ENCODE results near the gene GRAMD4.

The GRAMD4 gene

DNA sequence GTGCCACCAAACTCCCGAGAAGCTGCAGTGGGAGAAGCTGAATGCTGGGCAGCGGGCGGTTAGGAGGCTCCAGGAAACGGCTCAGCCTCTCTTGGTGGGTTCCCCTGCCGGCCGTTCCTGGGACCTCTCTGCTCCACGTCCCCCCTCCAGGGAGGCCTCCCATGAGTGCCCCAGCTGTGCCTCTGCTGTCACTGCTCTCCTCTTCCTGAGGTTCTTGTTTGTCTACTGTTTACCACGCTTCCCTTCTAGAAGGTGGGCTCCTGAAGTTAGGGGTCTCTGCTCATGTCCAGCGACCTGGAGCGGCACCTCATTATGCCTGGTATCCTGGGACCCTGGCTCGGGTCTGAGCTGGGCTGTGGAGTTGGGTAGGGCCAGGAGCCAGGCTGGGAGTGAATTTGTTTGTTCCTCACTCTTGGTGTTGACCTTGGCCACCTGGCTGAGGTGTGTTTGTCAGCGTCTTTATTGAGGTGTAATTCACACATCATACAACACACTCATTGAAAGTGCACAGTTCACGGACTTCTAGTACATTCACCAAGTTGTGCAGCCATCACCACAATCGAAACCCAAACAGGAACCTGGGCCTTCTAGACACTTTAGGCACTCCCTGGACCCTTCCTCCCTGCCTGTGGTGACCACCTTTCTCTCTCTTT lies 37.8 kb upstream of the GRAMD4 start:
- DNase-seq (ENCODE audit: low read depth in 2 of 2), result no peak

DNA sequence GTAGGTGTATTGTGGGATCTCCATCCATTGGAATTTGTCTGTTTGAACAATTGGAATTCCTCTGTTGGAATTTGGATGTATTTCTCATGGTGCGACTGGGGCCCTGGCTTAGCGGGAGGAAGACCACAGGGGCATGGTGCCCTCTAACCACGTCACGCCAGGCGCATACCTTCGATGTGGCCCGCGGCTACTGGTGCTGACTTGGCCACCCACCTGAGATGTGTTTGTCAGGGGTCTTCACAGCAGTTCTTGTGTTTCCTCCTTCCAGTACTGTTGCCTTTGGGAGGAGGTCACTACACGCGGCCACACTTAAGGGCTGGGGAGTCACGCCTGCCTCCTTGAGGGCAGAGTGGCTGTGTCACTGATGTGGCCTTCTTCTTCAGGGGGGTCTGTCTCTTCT lies 36.6 kb upstream of the GRAMD4 start:
- no peak for DNase-seq (ENCODE audit: low read depth in 2 of 2)

DNA sequence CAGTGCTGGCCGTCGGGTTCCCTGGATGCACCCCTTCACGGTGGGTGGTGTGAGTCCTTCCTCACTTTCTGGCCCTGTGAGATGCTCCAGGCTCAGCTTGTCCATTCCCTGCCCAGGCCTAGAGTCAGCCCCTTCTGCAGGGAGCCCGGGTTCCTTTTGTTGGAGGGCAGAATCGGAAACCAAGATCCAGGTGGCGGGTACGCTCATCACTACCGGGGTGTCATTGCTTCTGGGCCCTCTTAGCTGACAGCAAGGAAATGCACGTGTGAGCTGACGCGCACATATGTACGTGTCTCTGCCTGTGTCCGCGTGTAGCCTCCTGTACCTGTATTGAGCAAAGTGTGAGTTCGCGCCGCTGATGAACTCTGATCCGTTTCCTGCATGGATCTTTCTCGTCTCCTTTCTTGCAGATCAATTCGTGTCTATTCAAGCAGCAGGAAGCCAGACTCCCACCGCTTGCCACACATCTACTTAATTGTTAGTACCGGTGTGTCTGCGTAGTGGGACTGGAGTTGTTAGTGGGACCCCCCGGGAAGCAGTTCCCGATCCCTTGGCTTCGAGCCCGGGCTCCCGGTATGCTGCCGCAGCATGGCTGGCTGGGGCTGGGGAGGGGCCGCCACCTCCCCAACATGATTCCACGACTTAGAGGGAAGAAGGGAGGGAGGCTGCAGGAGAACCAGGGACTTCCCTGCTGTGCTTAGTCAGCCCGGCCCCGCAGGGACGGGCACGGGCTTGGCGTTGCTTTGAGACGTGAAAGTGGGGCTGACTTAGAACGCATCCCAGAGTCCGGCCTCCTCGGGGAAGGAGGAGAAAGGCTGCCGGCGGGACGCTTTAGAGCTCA lies 35.9 kb upstream of the GRAMD4 start:
- DNase-seq (ENCODE audit: low read depth in 2 of 2), result no peak

DNA sequence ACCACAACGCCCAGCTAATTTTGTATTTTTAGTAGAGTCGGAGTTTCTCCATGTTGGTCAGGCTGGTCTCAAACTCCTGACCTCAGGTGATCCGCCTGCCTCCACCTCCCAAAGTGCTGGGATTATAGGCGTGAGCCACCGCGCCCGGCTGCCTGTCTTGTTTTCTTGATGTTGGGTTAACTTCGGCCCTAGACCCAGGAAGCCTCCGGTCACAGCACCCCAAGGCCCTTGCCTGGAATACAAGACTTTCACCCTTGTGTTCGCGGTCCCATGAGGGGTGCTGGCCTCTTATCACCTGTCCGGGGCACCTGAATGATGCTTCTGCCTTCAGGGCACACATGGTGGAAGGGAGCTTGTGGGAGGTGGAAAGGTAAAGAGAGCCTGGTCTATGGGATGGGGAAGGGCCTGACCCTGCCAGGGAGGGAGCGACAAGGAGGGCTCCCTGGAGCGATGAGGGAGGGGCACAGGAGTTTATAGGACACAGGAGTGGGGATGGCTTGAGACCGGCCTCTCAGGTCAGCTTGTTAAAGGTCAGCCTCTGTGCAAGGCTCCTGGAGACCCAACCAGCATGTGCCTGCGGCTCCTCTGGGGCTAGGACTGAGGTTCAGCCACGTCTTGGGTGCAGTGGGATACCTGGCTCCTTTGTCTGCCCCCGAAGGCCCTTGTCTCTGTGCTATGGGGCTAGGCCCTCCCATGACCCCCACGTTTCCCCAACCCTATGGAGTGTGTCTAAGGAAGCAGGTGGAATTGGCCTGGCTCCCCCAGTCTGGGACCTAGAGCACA lies 34.7 kb upstream of the GRAMD4 start:
- no peak for DNase-seq (ENCODE audit: low read depth in 2 of 2)

DNA sequence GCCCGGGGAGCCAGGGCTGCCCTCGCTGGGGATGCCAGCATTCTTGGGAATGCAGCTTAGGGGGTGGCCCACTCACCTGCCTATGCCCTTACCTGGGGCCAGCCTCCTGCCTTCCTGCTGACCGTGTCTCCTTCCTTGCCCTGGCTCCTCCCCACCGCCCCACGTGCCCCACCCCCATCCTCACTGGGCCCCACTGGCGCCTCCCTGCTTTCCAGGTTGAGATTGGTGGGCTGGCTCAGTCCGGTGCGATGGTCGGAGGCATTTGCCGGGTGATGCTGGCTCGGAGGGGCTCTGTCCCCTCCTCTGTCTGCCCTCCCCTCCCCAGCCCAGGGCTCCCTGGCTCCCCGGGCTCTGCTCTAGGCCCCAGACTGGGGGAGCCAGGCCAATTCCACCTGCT lies 34.1 kb upstream of the GRAMD4 start:
- DNase-seq (ENCODE audit: low read depth in 2 of 2), result no peak

DNA sequence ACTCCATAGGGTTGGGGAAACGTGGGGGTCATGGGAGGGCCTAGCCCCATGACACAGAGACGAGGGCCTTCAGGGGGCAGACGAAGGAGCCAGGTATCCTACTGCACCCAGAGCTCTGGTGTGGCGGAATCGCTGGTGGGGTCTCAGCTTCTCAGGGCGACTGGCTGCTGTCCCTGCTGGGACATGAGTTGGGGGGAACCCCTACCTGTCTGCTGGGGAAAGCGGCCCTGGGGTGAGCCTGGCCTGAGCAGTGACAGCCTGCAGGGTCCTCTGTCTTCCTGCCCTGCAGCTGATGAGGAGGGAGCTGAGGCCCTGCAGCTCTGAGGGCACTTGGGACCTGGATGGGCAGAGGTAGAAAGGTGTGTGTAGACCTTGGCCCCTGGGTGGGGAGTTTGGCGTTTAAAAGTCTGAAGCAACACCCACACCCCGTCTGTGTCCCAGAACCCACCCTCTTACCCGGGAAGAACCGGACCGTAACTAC lies 33.6 kb upstream of the GRAMD4 start:
- no peak for DNase-seq (ENCODE audit: low read depth in 2 of 2)

DNA sequence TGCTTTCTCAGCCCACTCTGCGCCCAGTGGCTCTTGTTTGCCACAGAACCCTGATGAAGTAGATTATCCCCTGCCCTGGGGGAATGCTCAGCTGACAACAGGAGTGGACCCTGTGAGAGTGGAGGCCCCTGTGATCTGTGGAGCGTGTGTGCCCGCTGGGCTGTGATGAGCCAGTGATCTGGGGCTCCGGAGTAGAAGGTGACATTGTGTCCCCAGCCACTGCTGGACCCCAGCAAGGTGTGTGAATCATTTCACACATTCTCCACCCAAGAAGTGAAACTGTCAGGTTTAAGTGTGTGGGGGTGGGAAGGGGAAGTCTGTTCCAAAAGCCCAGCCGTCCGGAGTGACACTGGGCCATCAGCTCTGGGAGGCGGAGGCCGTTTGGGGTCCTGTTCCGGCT lies 33.1 kb upstream of the GRAMD4 start:
- DNase-seq (ENCODE audit: low read depth in 2 of 2), result no peak

DNA sequence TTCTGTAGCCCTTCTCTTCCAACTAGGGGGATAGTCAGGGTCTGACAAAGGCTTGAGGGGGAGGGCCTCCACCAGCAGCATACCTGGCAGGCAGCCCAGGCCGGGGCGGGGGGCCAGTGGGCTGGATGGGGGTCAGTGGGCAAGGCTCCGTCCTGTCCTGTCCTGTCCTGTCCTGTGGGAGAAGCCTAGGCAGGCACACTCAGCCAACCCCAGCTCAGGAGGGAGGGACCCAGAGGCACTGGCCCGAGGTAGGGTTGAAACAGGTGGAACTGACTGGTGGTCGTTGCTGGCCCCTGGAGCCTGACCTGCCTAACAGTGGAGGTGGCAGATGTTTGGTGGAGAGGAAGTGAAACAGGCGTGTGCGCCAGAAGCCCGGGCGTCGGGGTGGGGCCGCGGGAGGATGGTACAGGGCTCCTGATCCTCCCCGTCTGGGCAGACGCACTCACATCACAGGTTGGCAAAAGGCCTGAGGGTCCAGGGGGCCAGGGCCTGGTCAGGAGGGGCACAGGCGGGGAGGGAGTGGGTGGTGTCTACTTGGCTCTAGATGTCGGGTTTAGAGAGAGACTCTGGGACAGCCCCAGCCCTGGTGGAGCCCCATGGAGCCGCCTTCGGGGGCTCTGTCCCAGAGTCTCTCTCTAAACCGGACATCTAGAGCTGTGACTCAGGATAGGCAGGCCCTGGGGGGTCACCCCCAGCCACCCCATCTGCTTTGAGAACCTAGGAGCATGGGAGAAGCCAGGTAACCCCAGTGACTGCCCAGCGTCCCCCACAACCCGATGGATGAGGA lies 32.5 kb upstream of the GRAMD4 start:
- DNase-seq (ENCODE audit: low read depth in 2 of 2), result no peak

DNA sequence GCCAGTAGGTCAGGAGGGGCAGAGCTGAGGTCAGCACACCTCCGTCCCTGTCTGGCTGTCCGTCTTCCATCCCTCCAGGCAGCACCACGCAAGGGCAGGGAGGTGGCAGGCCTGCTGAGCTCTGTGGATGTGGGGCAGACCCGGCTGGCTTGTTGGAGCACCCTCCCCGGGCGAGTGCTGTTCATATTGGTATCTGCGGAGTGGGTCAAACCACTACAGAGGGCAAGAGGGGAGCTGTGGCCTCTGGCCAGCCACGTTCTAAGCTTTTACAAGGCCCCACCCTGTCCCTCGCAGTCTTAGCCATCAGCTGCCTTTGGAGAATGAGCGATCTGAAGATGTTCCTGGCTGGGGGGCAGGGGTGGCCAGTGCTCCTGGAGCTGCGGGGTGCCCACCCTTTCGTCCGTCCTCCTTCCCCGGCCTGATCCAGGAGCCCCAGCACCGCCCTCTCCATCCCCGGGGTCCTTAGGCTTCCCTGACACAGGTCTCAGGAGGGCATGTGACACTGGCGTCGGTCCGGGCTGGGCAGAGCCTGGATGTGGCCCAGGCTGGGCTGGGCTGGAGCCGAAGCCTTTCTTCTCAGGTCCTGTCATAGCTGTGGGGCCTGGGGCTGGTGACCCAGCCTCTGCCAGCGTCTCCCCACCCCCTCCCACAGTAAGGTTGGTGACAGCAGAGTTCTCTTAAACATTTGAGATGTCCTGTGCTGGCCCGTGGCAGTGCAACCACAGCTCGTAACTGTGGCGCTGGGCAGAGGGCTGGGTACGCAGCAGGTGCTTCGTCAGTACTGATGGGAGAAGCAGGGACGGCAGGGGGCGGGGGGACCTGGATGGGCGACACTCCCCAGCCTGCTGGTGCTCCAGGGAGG lies 31.7 kb upstream of the GRAMD4 start:
- no peak for DNase-seq (ENCODE audit: low read depth in 2 of 2)

DNA sequence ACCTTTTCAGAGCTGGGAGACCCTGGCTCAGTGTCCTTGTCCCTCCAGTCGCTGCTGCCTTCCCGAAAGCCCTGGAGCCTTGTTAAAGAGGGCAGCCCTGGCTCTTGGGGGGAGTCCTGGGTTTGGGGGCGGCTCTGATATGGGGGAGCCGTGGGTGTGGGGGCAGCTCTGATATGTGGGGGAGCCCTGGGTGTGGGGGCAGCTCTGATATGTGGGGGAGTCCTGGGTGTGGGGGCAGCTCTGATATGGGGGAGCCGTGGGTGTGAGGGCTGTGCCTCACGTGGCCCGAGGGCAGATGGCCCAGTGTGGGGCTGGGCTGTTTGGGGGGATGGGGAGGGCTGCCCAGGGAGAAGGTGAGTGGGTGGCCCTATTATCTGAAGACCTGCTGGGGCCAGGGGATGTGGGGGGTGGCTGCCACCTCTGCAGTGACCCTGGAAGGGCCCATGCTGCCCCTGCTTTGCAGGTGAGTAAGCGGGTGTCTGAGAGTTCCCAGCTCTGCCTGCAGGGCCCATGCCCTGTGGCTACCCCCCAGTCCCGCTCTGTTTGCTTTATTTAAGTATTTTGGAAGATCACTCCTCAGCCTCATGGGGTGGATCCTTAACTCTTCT lies 30.9 kb upstream of the GRAMD4 start:
- no peak for DNase-seq (ENCODE audit: low read depth in 2 of 2)

DNA sequence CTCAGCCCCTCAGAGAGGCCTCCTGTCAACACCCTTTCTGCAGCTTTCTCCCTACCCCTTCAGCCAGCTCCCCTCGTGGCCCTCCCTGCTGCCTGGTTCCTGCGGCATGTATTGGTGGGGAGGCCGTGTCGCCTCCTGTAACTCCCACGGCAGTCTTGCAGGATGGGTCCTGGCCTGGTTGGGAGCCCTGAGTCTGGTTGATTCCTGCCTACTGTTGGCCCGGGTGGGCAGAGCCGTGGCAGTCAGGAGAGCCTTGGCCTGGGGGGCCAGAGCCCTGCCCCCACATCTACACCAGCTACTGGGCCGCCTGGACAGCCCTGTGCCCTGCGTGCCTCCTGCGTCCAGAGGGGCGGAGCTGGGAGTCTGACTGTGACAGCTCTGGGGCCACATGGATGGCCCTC lies 30.3 kb upstream of the GRAMD4 start:
- no peak for DNase-seq (ENCODE audit: low read depth in 2 of 2)

DNA sequence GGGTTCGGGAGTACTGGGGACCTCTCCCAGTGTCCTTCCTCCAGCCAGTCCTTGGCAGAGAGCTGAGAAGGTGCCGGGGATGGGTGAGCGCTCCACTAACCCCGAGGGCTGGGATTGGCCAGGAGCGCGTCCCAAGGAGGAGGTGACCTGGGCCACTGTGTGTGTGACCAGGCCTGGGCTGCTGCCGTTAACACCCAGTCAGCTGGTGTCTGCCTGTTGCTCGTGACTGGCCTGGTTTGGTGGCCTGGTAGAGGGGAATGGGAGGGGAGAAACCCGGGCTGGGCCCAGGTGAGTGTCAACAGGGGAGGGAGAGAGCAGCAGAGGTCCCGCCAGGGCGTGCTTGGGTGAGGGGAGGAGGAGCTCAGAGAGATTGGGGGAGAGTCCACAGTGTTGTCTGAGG lies 29.9 kb upstream of the GRAMD4 start:
- no peak for DNase-seq (ENCODE audit: low read depth in 2 of 2)

DNA sequence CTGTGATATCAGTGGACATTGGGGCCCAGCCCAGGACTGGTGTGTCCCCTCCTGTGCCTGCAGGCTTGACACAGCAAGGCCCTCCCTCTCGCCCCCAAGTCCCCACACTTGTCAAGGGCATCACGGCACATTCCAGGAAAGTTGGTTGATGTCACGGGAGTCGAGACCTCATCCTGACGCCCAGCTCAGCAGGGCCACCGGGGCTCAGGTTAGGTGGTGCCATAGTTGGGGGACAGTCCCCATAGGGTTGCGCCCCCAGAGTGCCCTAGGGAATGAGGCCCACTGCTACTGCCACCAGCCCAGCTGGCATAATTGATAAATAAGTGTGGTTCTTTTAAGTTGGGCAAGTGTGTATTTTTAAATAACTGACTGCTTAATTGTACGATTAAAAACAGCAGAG lies 28.3 kb upstream of the GRAMD4 start:
- DNase-seq (ENCODE audit: low read depth in 2 of 2), result no peak

DNA sequence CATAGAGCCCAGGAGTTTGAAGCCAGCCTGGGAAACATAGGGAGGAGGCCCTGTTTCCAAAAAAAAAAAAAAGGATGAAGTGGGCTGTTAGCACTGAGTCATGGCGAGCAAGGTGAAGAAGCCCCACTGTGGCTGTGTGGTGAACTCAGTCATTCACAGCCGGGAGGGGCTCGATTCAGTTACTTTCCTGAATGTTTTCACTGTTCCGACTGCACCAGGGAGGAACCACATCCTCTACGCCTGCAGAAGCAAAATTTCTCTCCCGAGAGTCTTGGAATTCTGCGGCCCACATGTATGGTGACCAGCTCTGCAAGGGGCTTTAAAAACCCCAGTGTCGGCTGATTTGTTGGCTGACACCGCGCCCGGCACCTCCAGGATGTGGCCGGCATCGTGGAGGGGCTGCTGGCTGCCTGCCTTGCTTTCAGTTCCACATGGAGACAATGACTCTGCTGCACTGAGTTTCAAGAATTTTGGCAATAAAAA lies 27.8 kb upstream of the GRAMD4 start:
- peak in 1 of 2 donors; percentile 32 for DNase-seq (ENCODE audit: low read depth in 2 of 2)

DNA sequence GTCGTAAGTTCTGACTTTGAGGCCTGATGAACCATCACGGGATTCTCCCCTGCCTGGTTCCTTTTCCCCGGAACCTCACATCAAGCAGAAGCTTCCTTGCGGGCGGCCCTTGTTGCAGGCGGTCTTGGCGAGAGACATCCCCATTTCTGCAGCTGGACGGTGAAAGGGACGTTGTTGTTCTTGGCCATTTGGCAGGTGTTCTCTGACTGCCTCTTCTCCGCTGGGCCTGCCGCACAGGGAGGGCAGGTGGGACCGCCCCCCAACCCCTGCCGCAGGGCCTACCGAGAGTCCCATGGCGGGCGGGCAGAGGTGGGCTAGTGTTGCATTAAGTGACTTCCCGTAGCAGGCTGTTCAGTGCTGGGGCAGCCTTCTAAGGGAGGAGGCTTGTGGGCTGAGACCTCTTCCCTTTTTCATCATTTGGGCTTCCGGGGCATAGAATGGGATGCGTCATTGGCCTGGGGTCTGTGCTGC lies 26.9 kb upstream of the GRAMD4 start:
- no peak for DNase-seq (ENCODE audit: low read depth in 2 of 2)

DNA sequence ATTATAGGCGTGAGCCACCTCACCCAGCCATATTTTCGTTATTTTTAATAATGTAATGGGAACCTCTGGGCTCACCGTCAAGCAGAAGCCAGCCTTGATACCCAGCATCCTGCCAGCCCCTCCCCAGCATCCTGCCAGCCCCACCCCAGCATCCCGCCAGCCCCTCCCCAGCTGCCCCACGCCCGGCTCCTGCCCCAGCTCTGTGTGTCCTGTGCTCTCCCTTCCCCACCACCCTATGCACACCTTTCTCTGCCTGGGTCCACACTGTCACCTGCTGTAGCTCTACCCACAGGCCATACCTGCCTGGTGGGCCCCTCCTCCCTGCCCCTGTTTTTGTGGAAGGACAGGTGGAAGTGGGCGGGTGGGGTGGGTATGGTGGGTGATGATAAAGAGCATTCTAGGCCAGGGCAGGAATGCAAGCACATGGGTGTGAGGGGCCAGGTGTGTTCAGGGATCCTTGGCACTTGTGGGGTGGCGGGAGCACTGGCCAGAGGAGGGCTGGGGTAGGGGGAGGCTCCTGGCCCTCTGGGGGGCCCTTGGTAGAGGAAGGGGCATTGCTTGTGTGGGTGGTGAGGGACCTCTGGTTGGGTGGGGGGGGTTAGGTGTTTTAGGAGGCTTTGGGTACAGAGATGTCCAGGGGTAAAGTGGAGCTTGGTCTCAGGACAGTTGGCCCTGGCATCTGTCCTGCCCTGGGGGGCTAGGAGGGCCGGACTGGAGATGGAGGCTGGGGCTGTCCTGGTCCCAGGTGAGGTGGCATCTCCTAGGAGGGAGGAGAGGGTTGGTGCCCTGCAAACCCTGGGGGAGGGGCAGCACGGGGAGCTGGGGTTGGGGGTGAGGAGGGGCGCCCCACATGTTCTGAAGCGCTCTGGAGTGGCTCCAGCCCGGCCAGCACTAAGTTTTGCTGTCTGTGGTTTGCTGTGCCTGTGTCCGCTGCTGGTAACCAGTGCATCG lies 25.9 kb upstream of the GRAMD4 start:
- DNase-seq (ENCODE audit: low read depth in 2 of 2), result no peak

DNA sequence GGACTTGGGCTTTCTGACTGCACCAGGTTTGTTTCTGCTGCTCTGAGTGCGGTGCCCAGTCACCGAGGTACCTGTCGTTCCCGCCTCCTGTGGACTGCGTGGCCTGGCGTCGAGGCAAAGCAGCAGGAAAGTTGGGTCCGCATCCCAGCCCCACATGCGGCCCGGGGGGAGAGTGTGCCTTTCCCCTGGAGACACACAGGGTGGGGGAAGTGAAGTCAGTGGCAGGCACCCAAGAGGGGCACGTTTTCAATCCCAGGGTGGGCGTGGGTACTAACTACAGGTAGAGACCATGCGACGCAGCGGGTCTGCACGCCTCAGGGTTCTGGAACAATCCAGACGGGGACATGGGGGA lies 25.3 kb upstream of the GRAMD4 start:
- DNase-seq (ENCODE audit: low read depth in 2 of 2), result no peak

DNA sequence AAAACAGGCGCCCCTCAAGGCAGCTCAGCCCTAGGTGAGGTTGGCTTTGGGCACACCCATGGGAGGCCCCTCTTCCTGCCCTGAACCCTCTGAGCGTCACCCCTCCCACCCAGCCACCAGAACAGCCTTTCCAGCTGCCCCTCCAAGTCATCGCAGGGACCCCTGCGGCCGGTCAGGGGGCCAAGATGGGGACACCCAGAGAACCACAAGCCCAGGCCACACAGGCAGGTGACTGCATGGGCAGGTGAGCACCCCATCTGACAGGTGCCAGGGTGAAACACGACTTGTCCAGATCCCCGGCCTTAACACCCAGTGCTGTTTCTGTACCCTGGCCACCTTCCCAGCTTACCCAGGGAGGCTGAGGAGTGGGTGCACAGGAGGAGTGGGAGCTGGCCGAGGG lies 24.6 kb upstream of the GRAMD4 start:
- DNase-seq (ENCODE audit: low read depth in 2 of 2), result no peak

DNA sequence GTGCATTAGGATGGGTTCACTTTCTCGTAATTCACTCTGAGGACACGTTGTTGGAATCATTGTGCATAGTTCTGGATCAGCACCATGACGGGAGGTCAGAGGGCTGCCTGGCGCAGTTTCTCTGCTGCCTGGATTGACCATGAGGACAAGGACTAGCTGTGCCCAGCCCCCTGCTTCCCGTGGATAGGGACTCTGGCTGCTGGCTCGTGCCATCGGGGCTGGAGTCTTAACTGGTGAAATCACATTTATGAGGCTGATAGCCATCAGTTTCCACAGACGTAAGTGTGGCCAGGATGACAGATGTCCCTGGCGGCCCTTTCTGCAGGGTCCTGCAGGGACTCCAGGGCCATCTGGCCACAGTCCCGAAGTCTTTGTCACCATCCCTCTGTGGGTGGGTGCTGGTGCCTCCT lies 24.1 kb upstream of the GRAMD4 start:
- no peak for DNase-seq (ENCODE audit: low read depth in 2 of 2)

Data from activated CD8-positive, alpha-beta memory T cell treated with anti-CD3 and anti-CD28 coated beads for 4 hours (primary cell).